ENCODE results near the gene ESR2.
"Not testable (repeated sequence)": the region's sequence is repeated elsewhere in the genome, so short reads cannot be mapped to it uniquely, and the experiment has no call there.

ESR2 gene

GRCh38 chr14:64126548-64126947 is 167.6 kb downstream of the ESR2 start:
- DNase-seq (ENCODE audit: low spot score) = no peak

DNA sequence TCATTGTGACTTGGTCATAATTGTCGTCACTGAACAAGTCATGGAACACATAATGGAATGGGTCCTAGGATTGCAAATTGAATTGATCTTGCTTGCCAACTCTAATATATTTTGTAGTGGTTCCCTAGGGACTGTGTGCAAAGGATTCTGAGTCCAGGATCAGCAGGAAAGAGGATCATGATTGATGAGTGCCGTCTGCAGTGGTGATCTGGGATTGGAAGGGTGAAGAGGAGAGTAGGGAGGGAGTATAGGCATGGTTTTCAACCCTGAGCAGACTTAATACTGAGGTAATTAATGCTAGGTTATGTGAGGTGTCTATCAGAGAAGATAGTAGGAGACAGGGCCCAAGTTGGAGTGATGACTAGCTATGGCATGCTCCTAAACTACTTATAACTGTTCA is 168.9 kb downstream of the ESR2 start:
- no peak for DNase-seq (ENCODE audit: low spot score)

DNA sequence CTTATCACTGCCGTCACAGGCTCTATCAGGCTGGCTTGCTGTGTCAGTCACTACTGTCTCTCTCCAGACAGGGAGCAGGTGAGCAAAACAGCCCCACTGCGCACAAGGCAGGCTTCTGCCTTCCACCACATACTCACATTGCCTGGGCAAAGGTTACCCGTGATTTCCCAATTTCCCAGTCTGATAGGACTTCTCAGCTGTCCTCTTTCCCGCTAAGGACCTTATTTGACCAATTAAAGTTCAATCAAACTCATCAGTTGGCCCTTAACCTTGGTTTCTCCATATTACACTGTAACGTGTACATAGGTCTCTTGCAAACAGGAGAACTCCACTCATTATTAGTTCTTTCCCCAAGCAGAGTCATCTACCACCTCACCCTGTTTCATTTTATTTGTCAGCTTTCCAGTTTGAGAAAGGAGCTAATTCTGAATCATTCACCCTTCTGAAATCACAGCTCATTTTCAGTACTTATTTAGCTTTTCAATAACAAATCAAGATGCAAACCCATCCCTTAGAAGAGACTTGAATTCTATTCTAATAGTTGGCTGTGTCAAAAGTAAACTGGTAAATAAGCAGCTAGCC is 170.8 kb downstream of the ESR2 start:
- no peak for DNase-seq (ENCODE audit: low spot score)

- DNase-seq (ENCODE audit: low spot score) = no peak
Observed at GRCh38 chr14:64119980-64120379, 174.2 kb downstream of the ESR2 start.

- no peak for DNase-seq (ENCODE audit: low spot score)
Observed at GRCh38 chr14:64119500-64119899, 174.7 kb downstream of the ESR2 start.

DNA sequence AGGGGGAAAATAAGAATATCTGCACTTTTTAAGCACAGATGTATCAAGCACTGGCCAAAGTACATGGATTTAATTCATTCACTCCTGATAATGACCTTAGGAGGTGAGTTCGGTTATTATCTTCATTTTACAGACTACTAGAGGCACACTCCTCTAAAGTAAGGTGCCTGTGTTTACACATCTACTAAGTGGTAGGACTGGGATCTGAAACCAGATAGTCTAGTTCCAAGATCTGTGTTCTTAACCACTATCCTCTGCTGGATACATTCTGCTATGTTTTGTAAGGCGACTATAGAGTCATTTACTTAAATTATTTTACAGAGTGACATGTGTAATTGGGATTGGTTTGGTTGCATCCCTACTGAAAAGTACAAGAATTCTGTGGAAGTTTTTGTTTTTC is 175.3 kb downstream of the ESR2 start:
- DNase-seq (ENCODE audit: low spot score) = no peak

DNA sequence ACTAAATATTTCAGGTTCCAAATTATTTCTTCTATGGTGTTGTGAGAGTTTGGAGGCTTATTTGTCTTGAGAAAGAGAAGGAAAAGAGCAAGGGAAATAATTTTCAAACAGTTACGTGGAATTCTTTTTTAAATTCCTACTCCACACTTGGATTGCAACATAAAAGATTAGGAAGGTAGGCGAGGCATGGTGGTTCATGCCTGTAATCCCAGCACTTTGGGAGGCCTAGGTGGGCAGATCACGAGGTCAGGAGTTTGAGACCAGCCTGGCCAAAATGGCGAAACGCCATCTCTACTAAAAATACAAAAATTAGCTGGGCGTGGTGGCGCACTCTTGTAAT is 175.8 kb downstream of the ESR2 start:
- not testable (repeated sequence) for DNase-seq (ENCODE audit: low spot score)

DNA sequence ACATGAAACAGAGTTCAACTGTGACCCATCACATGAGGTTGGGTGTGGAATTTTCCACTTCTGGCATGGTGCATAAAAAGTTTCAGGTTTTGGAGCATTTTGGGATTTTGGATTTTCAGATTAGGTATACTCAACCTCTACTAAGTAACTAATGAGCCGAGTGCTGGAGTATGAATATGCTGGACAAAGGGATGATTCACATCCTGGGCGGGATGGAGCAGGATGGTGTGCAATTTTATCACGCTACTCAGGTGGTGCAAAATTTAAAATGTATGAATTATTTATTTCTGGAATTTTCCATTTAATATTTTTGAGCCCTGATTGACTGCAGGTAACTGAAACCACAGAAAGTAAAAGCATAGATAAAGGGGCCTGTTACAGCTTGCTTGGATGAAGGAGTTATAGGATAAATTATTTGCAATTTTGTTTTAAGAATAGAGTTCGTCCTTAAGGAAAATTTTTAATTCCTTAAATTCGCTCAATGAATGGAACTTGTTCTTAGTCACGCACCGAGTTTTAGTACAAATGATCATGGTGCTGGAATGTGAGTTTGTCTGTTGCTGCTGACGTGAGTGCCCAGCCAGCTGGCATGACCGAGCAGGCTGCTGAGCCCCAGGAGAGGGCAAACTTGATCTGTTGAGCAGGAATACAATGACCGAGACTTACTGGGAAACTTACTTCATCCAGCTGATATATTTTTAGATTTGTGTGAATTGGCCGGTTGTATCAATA is 176.3 kb downstream of the ESR2 start:
- DNase-seq (ENCODE audit: low spot score) = no peak

- DNase-seq (ENCODE audit: low spot score) = no peak
Observed at GRCh38 chr14:64115401-64115800, 178.8 kb downstream of the ESR2 start.

DNA sequence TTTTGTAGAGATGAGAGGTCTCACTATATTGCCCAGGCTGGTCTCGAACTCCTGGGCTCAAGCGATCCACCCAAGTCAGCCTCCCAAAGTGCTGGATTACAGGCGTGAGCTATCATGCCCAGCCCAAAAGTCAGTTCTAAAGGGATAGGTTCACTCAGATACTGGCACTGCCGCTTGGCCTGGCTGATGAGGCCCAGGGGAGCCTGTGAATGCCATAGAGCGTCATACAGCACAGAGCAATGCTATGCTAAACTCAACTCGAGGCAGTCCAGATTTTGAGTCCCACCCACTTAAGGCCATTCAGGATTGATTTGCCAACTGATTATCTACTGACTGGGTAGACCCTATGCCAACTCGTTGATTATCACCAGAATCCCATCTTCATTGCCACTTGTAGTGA is 179.4 kb downstream of the ESR2 start:
- no peak for DNase-seq (ENCODE audit: low spot score)

GRCh38 chr14:64114166-64114565 is 180.0 kb downstream of the ESR2 start:
- DNase-seq (ENCODE audit: low spot score) = no peak

GRCh38 chr14:64112867-64113678 is 181.1 kb downstream of the ESR2 start:
- no peak for DNase-seq (ENCODE audit: low spot score)

GRCh38 chr14:64110802-64111201 is 183.4 kb downstream of the ESR2 start:
- DNase-seq (ENCODE audit: low spot score) = no peak

DNA sequence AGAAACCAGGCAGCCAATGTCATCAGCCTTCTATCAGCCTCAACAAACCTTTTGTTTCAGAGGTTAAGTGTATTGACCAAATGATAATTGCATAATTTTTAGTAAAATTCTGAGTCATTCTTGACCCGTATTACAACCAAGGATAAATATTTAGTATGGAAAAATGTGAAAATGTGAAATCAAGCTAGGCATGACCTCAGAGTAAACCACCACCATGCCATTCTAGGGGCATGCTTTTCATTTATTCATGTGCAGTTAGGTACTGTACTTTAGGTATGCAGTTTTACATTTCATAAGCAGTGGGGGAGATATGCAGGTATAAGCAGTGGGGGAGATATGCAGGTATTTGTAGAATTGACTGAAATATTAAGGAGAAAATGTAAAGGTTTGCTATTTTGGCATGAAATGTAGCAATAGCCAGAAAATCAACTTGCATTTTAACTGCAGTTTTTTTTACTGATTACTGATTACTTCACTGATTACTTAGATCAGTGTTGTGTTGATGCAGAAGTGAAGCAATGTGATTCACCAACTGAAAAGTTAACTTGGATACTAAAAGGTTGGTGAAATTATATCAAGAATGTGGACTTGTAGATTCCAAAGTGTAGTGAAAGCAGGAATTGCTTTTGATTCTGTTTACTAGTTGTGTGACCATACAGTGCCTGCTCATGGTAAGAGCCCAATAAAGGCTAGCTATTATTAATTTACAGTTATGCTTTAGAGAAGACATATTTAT is 184.2 kb downstream of the ESR2 start:
- no peak for DNase-seq (ENCODE audit: low spot score)

- no peak for DNase-seq (ENCODE audit: low spot score)
Observed at GRCh38 chr14:64107438-64107837, 186.7 kb downstream of the ESR2 start.

- no peak for DNase-seq (ENCODE audit: low spot score)
Observed at GRCh38 chr14:64098120-64098519, 196.1 kb downstream of the ESR2 start.

DNA sequence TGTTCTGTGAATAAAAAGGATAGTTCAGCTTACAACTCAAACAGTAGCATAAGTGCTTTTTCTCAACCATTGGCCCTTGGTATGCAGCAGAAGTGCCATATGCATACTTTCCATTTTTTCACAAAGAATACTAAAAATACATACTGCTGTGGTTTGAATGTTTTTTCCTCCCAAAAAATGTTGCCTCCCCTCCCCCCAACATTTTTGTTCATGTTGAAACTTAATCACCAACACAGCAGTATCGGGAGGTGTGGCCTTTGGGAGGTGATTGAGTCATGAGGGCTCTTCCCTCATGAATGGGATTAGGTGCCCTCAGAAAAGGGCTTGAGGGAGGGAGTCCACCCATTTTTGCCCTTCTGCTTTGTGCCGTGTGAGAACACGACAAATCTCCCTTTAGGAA is 198.6 kb downstream of the ESR2 start:
- DNase-seq (ENCODE audit: low spot score) = no peak

GRCh38 chr14:64092940-64093339 is 201.2 kb downstream of the ESR2 start:
- DNase-seq (ENCODE audit: low spot score) = no peak

DNA sequence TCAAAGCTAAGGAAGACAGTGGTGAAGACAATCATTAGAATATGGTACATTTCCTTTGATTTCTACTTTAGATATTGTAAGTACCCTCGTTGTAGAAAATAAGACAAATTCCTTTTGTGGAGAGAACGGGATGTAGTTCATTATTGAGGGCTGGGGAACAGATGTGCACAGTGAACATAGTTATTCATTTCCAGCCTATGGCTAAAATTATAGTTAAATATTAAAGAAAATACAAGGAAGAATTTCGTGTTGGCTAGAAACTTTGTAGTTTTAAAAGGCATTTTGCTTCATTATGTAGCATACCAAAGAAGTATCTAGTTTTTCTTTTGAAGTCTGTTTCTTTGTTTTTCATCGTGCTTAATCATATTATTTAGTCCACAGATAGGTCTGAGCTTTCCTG is 201.8 kb downstream of the ESR2 start:
- no peak for DNase-seq (ENCODE audit: low spot score)

- DNase-seq (ENCODE audit: low spot score) = no peak
Observed at GRCh38 chr14:64091217-64091616, 203.0 kb downstream of the ESR2 start.

DNA sequence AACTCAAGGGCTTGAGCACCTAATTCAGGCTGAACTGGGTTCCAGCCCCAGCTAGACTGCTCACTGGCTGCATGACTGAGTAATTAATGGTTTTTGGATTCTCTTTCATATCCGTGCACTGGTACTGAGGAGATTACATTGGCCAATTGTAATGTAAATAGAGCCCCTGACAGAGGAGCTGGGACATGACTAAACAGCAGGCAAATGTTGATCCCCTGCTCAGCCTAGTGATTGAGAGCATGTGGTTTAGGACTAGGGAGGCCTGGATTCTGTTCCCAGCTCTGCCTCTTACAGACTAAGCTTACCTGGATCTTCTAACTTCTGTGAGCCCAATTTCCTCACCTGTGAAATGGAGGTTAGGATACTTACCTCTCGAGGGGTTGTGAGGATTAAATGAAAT is 204.3 kb downstream of the ESR2 start:
- no peak for DNase-seq (ENCODE audit: low spot score)

GRCh38 chr14:64088647-64088964 is 205.6 kb downstream of the ESR2 start:
- DNase-seq (ENCODE audit: low spot score) = no peak

GRCh38 chr14:64082837-64083236 is 211.3 kb downstream of the ESR2 start:
- DNase-seq (ENCODE audit: low spot score) = no peak
